GM19023 (cell line): Measurements from ENCODE around the gene SELENOS.
A peak's percentile ranks its signal among the peaks of the same experiment; 100 is the strongest.

Experiments
- ATAC-seq: cut with Tn5 transposase; IDR thresholded peaks from one replicate; pipeline ENCODE4 v1.9.1; 2021; ENCODE audit warnings: mild to moderate bottlenecking, moderate library complexity; ENCODE audit not compliant: unreplicated experiment

SELENOS gene

GRCh38 chr15:101277943-101278564 is 769 bp upstream of the SELENOS start:
- no peak for ATAC-seq

- ATAC-seq = no peak
These were observed 716 bp downstream of the SELENOS start for GRCh38 chr15:101276501-101277037.

GRCh38 chr15:101275018-101275417 is 2.3 kb downstream of the SELENOS start:
- no peak for ATAC-seq

- no peak for ATAC-seq
These were observed 3.8 kb downstream of the SELENOS start for GRCh38 chr15:101273534-101273933.

- ATAC-seq = no peak
These were observed 4.7 kb downstream of the SELENOS start for GRCh38 chr15:101272584-101272983.

- ATAC-seq = no peak
These were observed 7.6 kb downstream of the SELENOS start for GRCh38 chr15:101269479-101270223.

- ATAC-seq = no peak
These were observed 9.8 kb downstream of the SELENOS start for GRCh38 chr15:101267320-101268104.

- no peak for ATAC-seq
These were observed 10.5 kb downstream of the SELENOS start for GRCh38 chr15:101266787-101267186.

GRCh38 chr15:101266034-101266433 is 11.3 kb downstream of the SELENOS start:
- ATAC-seq = no peak

- ATAC-seq = peak; percentile 44
These were observed 12.2 kb downstream of the SELENOS start for GRCh38 chr15:101264911-101265641.

GRCh38 chr15:101264011-101264410 is 13.3 kb downstream of the SELENOS start:
- ATAC-seq = no peak

- no peak for ATAC-seq
These were observed 14.7 kb downstream of the SELENOS start for GRCh38 chr15:101262551-101262950.

GRCh38 chr15:101258238-101259144 is 18.8 kb downstream of the SELENOS start:
- ATAC-seq = peak; percentile 62

GRCh38 chr15:101256757-101257156 is 20.5 kb downstream of the SELENOS start:
- no peak for ATAC-seq

GRCh38 chr15:101255615-101256241 is 21.6 kb downstream of the SELENOS start:
- ATAC-seq = no peak

- no peak for ATAC-seq
These were observed 22.3 kb downstream of the SELENOS start for GRCh38 chr15:101255051-101255395.

- ATAC-seq = no peak
These were observed 22.9 kb downstream of the SELENOS start for GRCh38 chr15:101254157-101255050.

- no peak for ATAC-seq
These were observed 24.4 kb downstream of the SELENOS start for GRCh38 chr15:101252836-101253235.
